Endometrium (tissue), 2 donors: ENCODE measurements around the gene ZMYM2.

Experiments
- FAIRE-seq: peaks from 2 replicates; lab custom pipeline; 2012; peaks lifted over from hg19 to GRCh38; lab: Jason Lieb, UNC
- donor health status: control.
- donor health status: control.

Gene ZMYM2

GRCh38 chr13:20045950-20046548 is 87.5 kb downstream of the ZMYM2 start:
- no peak for FAIRE-seq

DNA sequence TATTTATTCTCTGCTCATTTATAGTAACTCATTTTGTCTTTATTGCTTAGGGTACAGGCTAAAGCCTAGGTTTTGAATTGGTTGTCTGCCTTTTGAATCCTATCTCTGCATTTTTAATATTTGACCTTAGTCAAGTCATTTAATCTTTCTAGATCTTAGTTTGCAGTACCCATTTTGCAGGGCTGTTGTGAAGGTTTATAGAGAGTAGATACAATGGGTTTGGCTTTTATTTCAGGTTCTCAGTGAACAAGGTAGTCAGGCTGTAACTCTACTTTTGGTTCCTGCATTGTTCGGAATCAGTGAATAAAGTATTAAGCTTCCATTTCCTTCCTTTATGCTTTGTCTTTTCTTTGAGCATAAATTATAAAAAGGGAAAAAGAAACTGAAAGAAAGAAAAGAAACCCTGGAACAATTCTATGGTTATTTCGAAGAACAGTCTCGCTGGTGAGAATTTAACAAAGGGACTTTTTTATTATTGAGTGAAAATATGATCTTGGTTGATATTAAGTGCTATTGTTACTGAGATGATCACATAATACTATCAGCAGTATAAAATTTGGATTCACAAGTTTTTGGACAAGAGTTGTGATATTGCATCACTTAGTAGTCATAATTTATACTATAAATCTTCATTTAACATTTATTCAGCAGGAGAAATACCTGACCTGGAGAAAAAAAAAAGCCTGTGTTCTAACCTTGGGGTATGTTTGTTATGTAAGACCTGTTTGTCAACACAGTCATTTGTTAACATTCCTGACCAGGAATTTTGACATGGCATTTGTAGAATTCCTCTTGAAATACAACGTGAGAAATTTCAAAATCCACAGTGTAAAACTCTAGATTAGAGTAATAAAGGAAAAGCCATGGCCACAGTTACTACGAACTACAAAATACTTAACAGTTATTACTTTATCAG is 91.3 kb downstream of the ZMYM2 start:
- FAIRE-seq, result no peak

DNA sequence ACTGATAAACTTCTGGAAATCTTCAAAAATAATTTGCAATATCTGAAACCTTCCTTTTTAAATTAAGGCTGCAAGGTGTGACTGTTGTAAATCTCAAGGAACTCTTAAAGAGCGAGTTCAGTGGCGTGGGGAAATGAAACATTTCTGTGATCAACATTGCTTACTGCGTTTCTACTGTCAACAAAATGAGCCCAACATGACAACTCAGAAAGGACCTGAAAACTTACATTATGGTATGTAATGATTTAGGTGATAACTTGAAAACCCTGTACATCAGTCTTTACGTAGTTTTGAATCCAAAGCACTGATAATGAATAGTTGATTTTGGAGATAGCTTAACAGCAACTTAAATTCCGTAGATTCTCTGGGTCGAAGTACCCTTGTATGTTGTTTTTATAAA is 92.8 kb downstream of the ZMYM2 start:
- no peak for FAIRE-seq

DNA sequence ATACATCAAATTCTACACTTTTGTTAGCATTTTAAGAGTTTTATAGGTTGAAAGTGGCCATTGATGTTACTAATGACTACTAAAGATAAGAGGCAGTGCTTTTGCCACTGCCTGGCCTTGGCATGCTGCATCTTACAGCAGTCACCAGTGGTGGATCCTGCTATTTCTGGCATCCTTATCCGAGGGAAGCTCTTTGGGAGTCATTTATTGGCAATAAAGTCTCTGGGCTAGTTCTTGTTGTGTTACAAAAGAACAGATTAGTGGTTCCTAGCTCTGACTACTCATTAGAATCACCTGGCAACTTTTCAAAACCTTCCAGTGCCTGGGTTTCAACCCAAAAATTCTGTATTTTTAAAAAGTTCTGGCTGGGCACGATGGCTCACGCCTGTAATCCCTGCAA is 94.5 kb downstream of the ZMYM2 start:
- no peak for FAIRE-seq

- FAIRE-seq, result no peak
These were observed 95.4 kb downstream of the ZMYM2 start for GRCh38 chr13:20053891-20054290.

DNA sequence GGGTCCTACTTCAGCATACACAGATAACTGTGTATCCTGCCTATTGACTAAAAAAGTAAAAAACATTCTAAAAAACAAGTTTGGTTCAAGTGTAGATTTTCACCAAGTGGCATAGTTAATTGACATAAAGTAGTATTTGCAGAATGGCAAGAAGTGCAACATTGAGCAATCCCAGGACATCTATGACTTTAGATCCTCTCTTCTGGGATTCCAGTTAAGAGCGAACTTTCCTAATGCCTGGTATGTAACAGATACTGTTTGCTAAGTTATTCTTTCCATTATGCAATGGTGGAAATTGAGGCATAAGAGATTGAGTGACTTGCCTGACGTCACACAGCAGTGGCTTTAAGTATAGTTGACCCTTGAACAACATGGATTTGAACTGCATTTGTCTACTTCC is 96.1 kb downstream of the ZMYM2 start:
- FAIRE-seq, result no peak

DNA sequence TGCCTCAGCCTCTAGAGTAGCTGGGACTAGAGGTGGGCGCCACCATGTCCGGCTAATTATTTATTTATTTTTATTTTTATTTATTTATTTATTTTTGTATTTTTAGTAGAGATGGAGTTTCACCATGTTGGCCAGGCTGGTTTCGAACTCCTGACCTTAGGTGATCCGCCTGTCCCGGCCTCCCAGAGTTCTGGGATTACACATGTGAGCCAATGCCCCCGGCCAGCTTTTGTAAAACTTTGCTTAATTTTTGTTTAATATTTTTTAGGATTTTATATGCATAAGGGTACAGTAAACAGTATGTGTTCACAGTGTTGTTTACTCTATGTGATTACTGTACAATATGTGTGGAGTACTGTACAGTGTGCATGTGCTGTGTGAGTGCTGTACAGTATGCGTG is 98.7 kb downstream of the ZMYM2 start:
- no peak for FAIRE-seq

GRCh38 chr13:20057963-20058362 is 99.4 kb downstream of the ZMYM2 start:
- no peak for FAIRE-seq

- no peak for FAIRE-seq
These were observed 99.9 kb downstream of the ZMYM2 start for GRCh38 chr13:20058476-20058875.

DNA sequence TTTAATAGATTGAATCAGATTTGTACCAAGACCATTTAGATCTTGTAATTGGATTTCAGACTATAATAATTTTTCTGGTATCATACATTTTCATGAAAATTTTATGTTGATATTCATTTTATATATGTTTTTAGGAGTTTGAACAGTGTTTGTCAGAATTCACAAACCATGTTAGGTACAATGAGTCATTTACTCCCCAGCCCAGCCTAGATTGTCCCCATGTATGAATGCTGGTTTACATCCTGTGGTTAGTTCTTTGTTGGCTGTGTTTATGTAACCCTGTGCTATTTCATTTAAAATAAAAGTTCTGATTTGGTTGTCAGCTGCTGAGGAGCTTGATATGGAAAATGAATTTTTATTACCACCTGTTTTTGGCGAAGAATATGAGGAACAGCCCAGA is 105.6 kb downstream of the ZMYM2 start:
- no peak for FAIRE-seq

- no peak for FAIRE-seq
These were observed 107.0 kb downstream of the ZMYM2 start for GRCh38 chr13:20065516-20065915.

GRCh38 chr13:20069956-20070355 is 111.4 kb downstream of the ZMYM2 start:
- peak; percentile 71 for FAIRE-seq

- no peak for FAIRE-seq
These were observed 115.2 kb downstream of the ZMYM2 start for GRCh38 chr13:20073775-20074174.

DNA sequence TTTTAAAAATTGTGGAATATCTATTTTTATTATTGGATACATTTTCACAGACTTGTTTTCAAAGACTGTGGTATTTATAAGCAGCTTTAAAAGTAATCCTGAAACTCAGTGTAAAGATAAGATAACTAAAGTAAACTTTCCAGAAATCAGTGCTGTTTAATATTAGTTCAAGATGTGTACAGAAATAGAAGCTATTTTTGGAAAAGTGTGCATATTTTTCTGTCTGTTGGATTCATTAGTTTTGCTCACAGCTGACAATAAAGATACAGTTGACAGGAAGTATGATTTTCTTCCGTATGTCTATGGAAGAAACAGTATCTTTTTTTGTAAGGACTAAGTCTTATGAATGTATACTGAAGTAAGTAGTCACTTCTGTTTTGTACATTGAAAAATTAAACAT is 116.4 kb downstream of the ZMYM2 start:
- no peak for FAIRE-seq

- no peak for FAIRE-seq
These were observed 118.6 kb downstream of the ZMYM2 start for GRCh38 chr13:20077086-20077485.

GRCh38 chr13:20080377-20081164 is 122.0 kb downstream of the ZMYM2 start:
- FAIRE-seq, result no peak

GRCh38 chr13:20090349-20090748 is 131.8 kb downstream of the ZMYM2 start:
- FAIRE-seq, result peak; percentile 35

- no peak for FAIRE-seq
These were observed 135.4 kb downstream of the ZMYM2 start for GRCh38 chr13:20093951-20094350.

GRCh38 chr13:20099319-20099718 is 140.8 kb downstream of the ZMYM2 start:
- no peak for FAIRE-seq

DNA sequence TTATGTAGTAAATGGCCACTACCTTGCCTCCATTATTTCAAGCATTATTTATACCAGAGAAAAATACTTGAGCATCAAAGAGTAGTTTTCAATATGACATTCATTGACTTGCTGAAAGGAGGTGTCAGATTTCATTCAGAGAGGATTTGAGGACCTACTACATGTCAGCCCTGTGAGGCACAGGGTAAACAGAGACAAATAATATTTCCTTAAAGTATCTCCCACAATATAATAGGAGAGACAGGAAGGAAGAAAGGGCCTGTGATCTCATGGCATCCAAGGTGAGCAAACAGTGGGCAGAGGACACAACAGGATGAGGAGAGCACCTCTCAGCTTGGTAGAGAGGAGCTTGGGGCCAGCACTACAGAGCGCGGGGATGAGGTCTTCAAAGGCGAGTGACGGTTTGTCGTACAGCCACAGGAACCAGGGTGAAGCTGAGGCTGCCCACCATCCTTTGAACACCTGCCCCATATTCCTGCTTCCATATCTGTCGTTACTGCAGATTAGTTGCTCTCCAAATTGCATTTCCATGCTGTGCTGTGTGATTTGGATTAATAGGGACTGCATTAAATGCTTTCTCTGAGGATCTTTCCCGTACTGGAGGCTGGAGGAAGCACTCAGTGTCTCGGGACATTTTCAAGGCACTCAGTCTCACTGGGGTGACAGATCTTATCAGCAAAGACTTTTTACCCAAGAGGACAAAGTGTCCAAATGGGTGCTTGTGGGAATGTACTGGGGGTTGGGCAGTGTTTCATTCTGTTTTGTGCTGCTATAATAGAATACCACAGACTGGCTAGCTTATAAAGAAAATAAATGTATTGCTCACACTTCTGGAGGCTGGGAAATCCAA is 143.2 kb downstream of the ZMYM2 start:
- no peak for FAIRE-seq

DNA sequence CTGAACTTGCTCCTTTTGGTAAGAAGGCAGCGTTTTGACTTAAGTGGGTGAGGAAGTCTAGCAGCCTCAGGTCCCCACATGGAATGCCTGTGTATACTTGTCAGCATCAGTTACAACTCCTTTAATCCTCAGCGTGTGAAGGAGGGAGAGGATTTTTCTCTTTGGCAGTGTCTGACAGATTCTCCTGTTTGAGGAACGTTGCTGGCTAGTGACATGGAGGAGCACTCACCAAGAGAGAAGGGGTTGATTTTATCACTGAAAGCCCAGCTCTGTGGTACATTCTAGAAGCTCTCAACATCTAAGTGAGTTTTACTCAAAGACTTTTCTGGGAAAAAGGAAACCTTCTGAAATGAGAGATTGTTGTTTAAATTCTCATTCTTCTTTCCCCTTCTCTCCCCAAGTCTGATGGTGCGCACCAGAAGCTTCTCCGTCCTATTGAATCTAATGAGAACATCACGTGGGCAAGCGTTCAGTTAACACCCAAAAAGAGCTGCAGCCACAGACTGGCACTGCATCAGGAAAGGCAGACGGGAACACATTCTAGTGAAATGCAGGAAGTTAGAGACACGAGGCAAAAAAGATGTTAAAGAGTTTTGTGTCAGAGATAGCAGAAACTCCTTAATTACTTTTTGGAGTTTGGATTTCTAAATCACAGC is 144.1 kb downstream of the ZMYM2 start:
- FAIRE-seq, result no peak
